K562 (cell line): ENCODE measurements around the gene TMEM150C. TPM values are rescaled to one million over a fixed set of nuclear protein-coding genes. Genes with fewer than 3 reads are reported as not detected.

Experiments used
- ARID4B ChIP-seq: sonication (generic); formaldehyde crosslinking; IDR thresholded peaks from 2 replicates; pipeline ENCODE4 v1.8.0; 2022; ENCODE audit warnings: mild to moderate bottlenecking, missing genetic modification reagents
- CTCFL ChIP-seq: IDR thresholded peaks from 2 replicates; pipeline ENCODE4 v1.6.1; 2011; ENCODE audit warnings: borderline replicate concordance, low read depth, mild to moderate bottlenecking, moderate library complexity, low read length; ENCODE audit not compliant: insufficient read depth, poor library complexity, severe bottlenecking
- NFYB ChIP-seq: IDR thresholded peaks from 2 replicates; pipeline ENCODE4 v1.6.1; 2011; ENCODE audit warnings: mild to moderate bottlenecking, moderate library complexity; ENCODE audit not compliant: insufficient read length; ENCODE audit errors: extremely low read depth
- ZNF217 ChIP-seq: sonication (generic); formaldehyde crosslinking; IDR thresholded peaks from 2 replicates; pipeline ENCODE4 v1.8.0; 2022; ENCODE audit warnings: mild to moderate bottlenecking, missing genetic modification reagents
- polyA plus RNA-seq, 8 experiments: library from polyadenylated mRNA; depleted of rRNA in 4 of 8; stranded (reverse) in 5 of 8; unstranded in 3 of 8; fragments of >200 nt; fragmentation: Nextera tagmentation in 2 of 8; fragmentation: Illumina TruSeq in 1 of 8; extraction: Ambion mirVana in 2 of 8; extraction: Trizol in 1 of 8; gene quantifications; 2 replicates each; pipeline versions ENCODE4 v1.2.1 to v1.2.3, GENCODE V29; 2011 to 2014; ENCODE audit warnings: inconsistent platforms in 1 of 8, missing spikeins in 1 of 8
- total RNA-seq, 7 experiments: library from RNA; depleted of rRNA in 6 of 7; stranded (reverse); fragments of >200 nt in 6 of 7; fragmentation: Illumina TruSeq in 2 of 7; extraction: Trizol in 2 of 7; gene quantifications; 2 replicates each; pipeline versions ENCODE4 v1.2.1 to v1.2.3, GENCODE V29; 2011 to 2021; ENCODE audit warnings: low replicate concordance in 1 of 7
- TF ChIP-seq, protein P1 (sequence below): fragments of 450-650 bp; IDR thresholded peaks from 2 replicates; pipeline ENCODE4 v1.6.1; 2014; ENCODE audit warnings: low read depth, mild to moderate bottlenecking, moderate library complexity, borderline replicate concordance

The TMEM150C gene
- total and polyA plus RNA-seq, 9 of the 15 experiments (the other 6 are each of a cell fraction or from before 2014, with no cell fraction given): 0.07 TPM; not detected in 8

DNA sequence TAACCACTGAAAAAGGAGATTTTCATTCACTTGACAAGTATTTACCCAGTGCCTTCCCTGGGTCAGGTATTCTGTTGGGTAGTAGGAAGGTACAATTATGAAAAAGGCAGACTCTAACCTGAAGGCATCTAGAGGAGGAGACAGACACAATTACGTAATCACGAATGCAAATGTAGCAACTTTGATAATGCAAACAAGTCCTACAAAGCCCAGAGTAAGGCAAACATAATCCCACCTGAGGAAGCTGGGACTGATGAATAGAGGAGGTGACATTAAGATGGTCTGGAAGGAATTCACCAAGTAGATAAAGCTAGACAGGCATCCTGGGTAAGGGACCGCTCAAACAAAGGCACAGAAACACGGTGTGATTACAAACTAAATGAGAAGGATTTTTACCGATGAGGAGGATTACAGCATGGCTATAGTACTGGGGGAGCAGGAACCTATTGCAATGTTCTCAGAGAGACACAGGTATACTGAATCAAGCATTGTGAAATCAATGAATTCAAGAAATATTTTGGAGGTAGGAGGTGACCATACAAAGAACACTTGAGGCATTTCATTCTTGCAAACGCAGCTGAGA lies 37.1 kb downstream of the TMEM150C start (continued):
- TF ChIP-seq CTCFL (no peak), ARID4B (CRISPR knock-in tag) (no peak), ZNF217 (CRISPR knock-in tag) (no peak), NFYB (no peak)
- TF ChIP-seq, protein P1, sequence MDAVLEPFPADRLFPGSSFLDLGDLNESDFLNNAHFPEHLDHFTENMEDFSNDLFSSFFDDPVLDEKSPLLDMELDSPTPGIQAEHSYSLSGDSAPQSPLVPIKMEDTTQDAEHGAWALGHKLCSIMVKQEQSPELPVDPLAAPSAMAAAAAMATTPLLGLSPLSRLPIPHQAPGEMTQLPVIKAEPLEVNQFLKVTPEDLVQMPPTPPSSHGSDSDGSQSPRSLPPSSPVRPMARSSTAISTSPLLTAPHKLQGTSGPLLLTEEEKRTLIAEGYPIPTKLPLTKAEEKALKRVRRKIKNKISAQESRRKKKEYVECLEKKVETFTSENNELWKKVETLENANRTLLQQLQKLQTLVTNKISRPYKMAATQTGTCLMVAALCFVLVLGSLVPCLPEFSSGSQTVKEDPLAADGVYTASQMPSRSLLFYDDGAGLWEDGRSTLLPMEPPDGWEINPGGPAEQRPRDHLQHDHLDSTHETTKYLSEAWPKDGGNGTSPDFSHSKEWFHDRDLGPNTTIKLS: no peak
